GM12878 (cell line): ENCODE results near the gene PHF23. TPM values are rescaled to one million over a fixed set of nuclear protein-coding genes. Genes with fewer than 3 reads are reported as not detected.
A peak's percentile ranks its signal among the peaks of the same experiment; 100 is the strongest.

Source experiments
- ATAC-seq: fragments of 200-7000 bp; cut with Tn5 transposase; 3 replicates; pipeline ENCODE4 v1.9.1; 2020; ENCODE audit warnings: mild to moderate bottlenecking, moderate library complexity
- BruUV-seq: library from RNA; stranded (reverse); fragments of 400-500 nt; replicated peaks from 2 replicates; lab custom pipeline; 2021; lab: Mats Ljungman, UMichigan
- CTCF ChIA-PET: fragments of 300-600 bp; sonication (Branson Sonifier 250); formaldehyde crosslinking; extraction: SDS; loops from one replicate; lab custom pipeline; 2021; ENCODE audit warnings: inconsistent platforms; lab: Yijun Ruan, JAX
- POLR2A ChIA-PET: fragments of 350-600 bp; formaldehyde crosslinking; extraction: SDS; loops from one replicate; lab custom pipeline; 2021; ENCODE audit warnings: inconsistent platforms; lab: Charles Lee
- RAD21 ChIA-PET: fragments of 300-600 bp; sonication (Branson Sonifier 250); formaldehyde crosslinking; loops from one replicate; lab custom pipeline; 2023; ENCODE audit warnings: antibody characterized with exemption; ENCODE audit not compliant: unreplicated experiment; lab: Charles Lee
- SMC1A ChIA-PET: fragments of 300-600 bp; sonication (Branson Sonifier 250); formaldehyde crosslinking; loops from one replicate; lab custom pipeline; 2023; ENCODE audit not compliant: unreplicated experiment, uncharacterized antibody; lab: Charles Lee
- DNase-seq: peaks from one replicate; pipeline ENCODE4 v3.0.0-alpha.2; 2011; ENCODE audit warnings: low read depth, low spot score
- FAIRE-seq: peaks from 3 replicates; lab custom pipeline; 2011; peaks lifted over from hg19 to GRCh38; lab: Jason Lieb, UNC
- H2AFZ ChIP-seq: 2 replicates; pipeline ENCODE4 v1.6.0; 2011; ENCODE audit warnings: low read depth, low read length, control low read depth; ENCODE audit not compliant: control insufficient read depth
- H3K27ac ChIP-seq: 2 replicates; pipeline ENCODE4 v1.5.1; 2011; ENCODE audit warnings: control low read depth; ENCODE audit not compliant: control insufficient read depth, insufficient read depth
- H3K27me3 ChIP-seq, 2 experiments: replicated peaks in 1 of 2; 2 replicates each; pipeline versions ENCODE4 v1.6.0 to v1.6.1; 2011; ENCODE audit warnings: low read length in 1 of 2; ENCODE audit not compliant: control insufficient read depth in 2 of 2, insufficient read depth in 2 of 2
- H3K36me3 ChIP-seq, 2 experiments: 2 replicates each; pipeline ENCODE4 v1.5.1; 2011; ENCODE audit warnings: low read length in 1 of 2; ENCODE audit not compliant: control insufficient read depth in 2 of 2, insufficient read depth in 2 of 2
- H3K4me1 ChIP-seq: 2 replicates; pipeline ENCODE4 v1.6.1; 2011; ENCODE audit warnings: mild to moderate bottlenecking, low read length, moderate library complexity, mixed read lengths; ENCODE audit not compliant: control insufficient read depth, insufficient read depth
- H3K4me2 ChIP-seq: 2 replicates; pipeline ENCODE4 v1.6.0; 2011; ENCODE audit warnings: control low read depth; ENCODE audit not compliant: control insufficient read depth, insufficient read depth
- H3K4me3 ChIP-seq: fragments of 200-600 bp; sonication (generic); 2 replicates; pipeline ENCODE4 v1.5.1; 2016
- H3K79me2 ChIP-seq: 2 replicates; pipeline ENCODE4 v1.6.0; 2011; ENCODE audit warnings: low read length; ENCODE audit not compliant: control insufficient read depth, insufficient read depth
- H3K9ac ChIP-seq: 2 replicates; pipeline ENCODE4 v1.8.0; 2011; ENCODE audit warnings: low read length, control low read depth, mixed read lengths; ENCODE audit not compliant: control insufficient read depth, insufficient read depth
- H3K9me3 ChIP-seq: replicated peaks from 3 replicates; pipeline ENCODE4 v1.5.1; 2011; ENCODE audit warnings: mild to moderate bottlenecking, low read length; ENCODE audit not compliant: control insufficient read depth, insufficient read depth
- H4K20me1 ChIP-seq: 2 replicates; pipeline ENCODE4 v1.6.0; 2011; ENCODE audit not compliant: control insufficient read depth, insufficient read depth
- BCL11A ChIP-seq: IDR thresholded peaks from 2 replicates; pipeline ENCODE4 v1.6.1; 2011; ENCODE audit warnings: low read depth, low read length
- EP300 ChIP-seq, 2 experiments: fragments of 150-350 bp in 1 of 2; IDR thresholded peaks; 2 replicates each; pipeline ENCODE4 v1.6.1; 2011 to 2012; ENCODE audit warnings: low read depth in 2 of 2, low read length in 2 of 2, borderline replicate concordance in 1 of 2, improper control_type of control experiment in 1 of 2, inconsistent platforms in 1 of 2; ENCODE audit not compliant: control insufficient read depth in 1 of 2
- ESRRA ChIP-seq: IDR thresholded peaks from 2 replicates; pipeline ENCODE4 v1.6.1; 2012; ENCODE audit warnings: mild to moderate bottlenecking, low read length, improper control_type of control experiment
- GATAD2B ChIP-seq: fragments of 450-650 bp; conservative IDR thresholded peaks from 2 replicates; pipeline ENCODE4 v1.6.1; 2017; ENCODE audit warnings: low read depth, mild to moderate bottlenecking, moderate library complexity
- HSF1 ChIP-seq: fragments of 150-350 bp; IDR thresholded peaks from 2 replicates; pipeline ENCODE4 v1.6.1; 2014; ENCODE audit warnings: mild to moderate bottlenecking, low read depth, low read length
- JUND ChIP-seq: IDR thresholded peaks from 2 replicates; pipeline ENCODE4 v1.6.1; 2012; ENCODE audit warnings: low read depth, mild to moderate bottlenecking, low read length, improper control_type of control experiment, moderate library complexity
- PAX5 ChIP-seq: IDR thresholded peaks from 2 replicates; pipeline ENCODE4 v1.6.1; 2011; ENCODE audit warnings: low read depth, low read length, borderline replicate concordance
- WGBS: methylation state at CpG from one replicate; pipeline ENCODE4 v1.1.6; 2016; ENCODE audit warnings: low lambda C conversion rate; ENCODE audit not compliant: insufficient replicate concordance, insufficient coverage; ENCODE audit errors: missing lambda C conversion rate; 5-methylcytosine and 5-hydroxymethylcytosine counted together
- in situ Hi-C: fragments of 300-500 bp; cut with MboI; formaldehyde crosslinking; loops from 9 replicates; pipeline ENCODE4 v1.14.3; 2018; ENCODE audit warnings: mixed read lengths
- intact Hi-C: fragments of 100-400 bp; cut with micrococcal nuclease; formaldehyde crosslinking; loops from one replicate; pipeline ENCODE4 v1.14.2; 2022; ENCODE audit not compliant: unreplicated experiment
- polyA plus RNA-seq, 11 experiments: library from polyadenylated mRNA; depleted of rRNA in 4 of 11; unstranded in 6 of 11; stranded (reverse) in 5 of 11; fragments of >200 nt; fragmentation: Nextera tagmentation in 4 of 11; fragmentation: Illumina TruSeq in 1 of 11; extraction: Ambion mirVana in 4 of 11; extraction: Trizol in 1 of 11; gene quantifications; 1 replicate in 1 of 11; 2 replicates in 10 of 11; pipeline versions ENCODE4 v1.2.1 to v1.2.3, GENCODE V29; 2011 to 2016; ENCODE audit warnings: inconsistent platforms in 2 of 11, missing spikeins in 2 of 11, low read depth in 1 of 11
- total RNA-seq, 4 experiments: library from RNA; depleted of rRNA in 3 of 4; stranded (reverse); fragments of >200 nt in 3 of 4; fragmentation: Illumina TruSeq in 1 of 4; extraction: Trizol in 1 of 4; gene quantifications; 2 replicates each; pipeline versions ENCODE4 v1.2.1 to v1.2.3, GENCODE V29; 2013 to 2021
- TF ChIP-seq, protein P1 (sequence below): fragments of 450-650 bp; IDR thresholded peaks from 2 replicates; pipeline ENCODE4 v1.6.1; 2017; ENCODE audit warnings: low read depth, mild to moderate bottlenecking, moderate library complexity
- TF ChIP-seq, protein P2 (sequence below), 3 experiments: IDR thresholded peaks in 2 of 3; conservative IDR thresholded peaks in 1 of 3; 2 replicates each; pipeline ENCODE4 v1.5.1; 2011; ENCODE audit warnings: low read depth in 3 of 3, low read length in 3 of 3, mild to moderate bottlenecking in 3 of 3, control low read depth in 2 of 3, moderate library complexity in 2 of 3, inconsistent platforms in 1 of 3, mixed read lengths in 1 of 3; ENCODE audit not compliant: control insufficient read depth in 2 of 3, insufficient read depth in 1 of 3; ENCODE audit errors: extremely low read depth in 1 of 3
- TF ChIP-seq, protein P3 (sequence below): fragments of 450-650 bp; formaldehyde crosslinking; IDR thresholded peaks from 2 replicates; pipeline ENCODE4 v1.4.0; 2020; ENCODE audit warnings: mild to moderate bottlenecking, moderate library complexity

Gene PHF23
- total and polyA plus RNA-seq, 10 of the 15 experiments (the other 5 are each of a cell fraction or from before 2014, with no cell fraction given), result 8.2 to 84.8 (median 32.6) TPM

GRCh38 chr17:7215136-7215638 is 24.1 kb downstream of the PHF23 start (continued):
- TF ChIP-seq HSF1 (no peak), GATAD2B (no peak), JUND (no peak), EP300 (IDR thresholded peaks at IDR 0.05; ENCODE audit: borderline replicate concordance in 1 of 2, control insufficient read depth in 1 of 2, low read depth in 2 of 2, low read length in 2 of 2) (no peak)
- TF ChIP-seq, protein P1, sequence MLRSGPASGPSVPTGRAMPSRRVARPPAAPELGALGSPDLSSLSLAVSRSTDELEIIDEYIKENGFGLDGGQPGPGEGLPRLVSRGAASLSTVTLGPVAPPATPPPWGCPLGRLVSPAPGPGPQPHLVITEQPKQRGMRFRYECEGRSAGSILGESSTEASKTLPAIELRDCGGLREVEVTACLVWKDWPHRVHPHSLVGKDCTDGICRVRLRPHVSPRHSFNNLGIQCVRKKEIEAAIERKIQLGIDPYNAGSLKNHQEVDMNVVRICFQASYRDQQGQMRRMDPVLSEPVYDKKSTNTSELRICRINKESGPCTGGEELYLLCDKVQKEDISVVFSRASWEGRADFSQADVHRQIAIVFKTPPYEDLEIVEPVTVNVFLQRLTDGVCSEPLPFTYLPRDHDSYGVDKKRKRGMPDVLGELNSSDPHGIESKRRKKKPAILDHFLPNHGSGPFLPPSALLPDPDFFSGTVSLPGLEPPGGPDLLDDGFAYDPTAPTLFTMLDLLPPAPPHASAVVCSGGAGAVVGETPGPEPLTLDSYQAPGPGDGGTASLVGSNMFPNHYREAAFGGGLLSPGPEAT, result no peak

- Histone ChIP-seq H3K27me3 (no peaks in the 10 kb centered on the region), H3K4me1 (peaks cover 18% of the 10 kb centered on the region), H3K4me3 (peak overlapping the region; percentile 72), H3K36me3 (no peaks in the 10 kb centered on the region), H4K20me1 (no peaks in the 10 kb centered on the region), H2AFZ (peak overlapping the region; percentile 41), H3K9me3 (no peaks in the 10 kb centered on the region), H3K9ac (no peak overlapping the region), H3K79me2 (no peaks in the 10 kb centered on the region), H3K27ac (no peak overlapping the region; the same call in 1 of the 2 replicates), H3K4me2 (peak overlapping the region; percentile 89)
- FAIRE-seq, result peak; percentile 97
- RAD21 ChIA-PET, result interaction anchor here (0.6 to 0.9 kb wide), 5 partner anchors 28 to 297 kb away, joined by 3 to 4 read pairs (median 3); partner anchors contain the start of gene GABARAP
- peak; percentile 91 for ATAC-seq
- under 1% methylated on average over 38 of the region's 45 CpGs for WGBS
- BruUV-seq, result no TSS peak
- in situ Hi-C loops, result no loop called here
- SMC1A ChIA-PET, result interaction anchor here (0.5 to 1.6 kb wide), 2 partner anchors 37 to 58 kb away, joined by 4 read pairs; partner anchors contain the start of gene CTDNEP1
- peak; percentile 89 for DNase-seq
- intact Hi-C loops, result loop anchor here (1.0 to 5.0 kb wide), 4 partner anchors 9 to 83 kb away; partner anchors contain the start of genes ELP5 and PHF23
- CTCF ChIA-PET, result interaction anchor here (0.8 to 1.9 kb wide), 8 partner anchors 26 to 210 kb away, joined by 3 to 7 read pairs (median 4); partner anchors contain the start of genes ACAP1 and SLC2A4
- POLR2A ChIA-PET, result interaction anchor here (0.6 to 3.3 kb wide), 6 partner anchors 20 to 474 kb away, joined by 3 to 12 read pairs (median 4); partner anchors contain the start of genes DVL2, PHF23 and WRAP53
- TF ChIP-seq BCL11A (no peak), ESRRA (no peak), PAX5 (no peak)
- TF ChIP-seq, protein P2, sequence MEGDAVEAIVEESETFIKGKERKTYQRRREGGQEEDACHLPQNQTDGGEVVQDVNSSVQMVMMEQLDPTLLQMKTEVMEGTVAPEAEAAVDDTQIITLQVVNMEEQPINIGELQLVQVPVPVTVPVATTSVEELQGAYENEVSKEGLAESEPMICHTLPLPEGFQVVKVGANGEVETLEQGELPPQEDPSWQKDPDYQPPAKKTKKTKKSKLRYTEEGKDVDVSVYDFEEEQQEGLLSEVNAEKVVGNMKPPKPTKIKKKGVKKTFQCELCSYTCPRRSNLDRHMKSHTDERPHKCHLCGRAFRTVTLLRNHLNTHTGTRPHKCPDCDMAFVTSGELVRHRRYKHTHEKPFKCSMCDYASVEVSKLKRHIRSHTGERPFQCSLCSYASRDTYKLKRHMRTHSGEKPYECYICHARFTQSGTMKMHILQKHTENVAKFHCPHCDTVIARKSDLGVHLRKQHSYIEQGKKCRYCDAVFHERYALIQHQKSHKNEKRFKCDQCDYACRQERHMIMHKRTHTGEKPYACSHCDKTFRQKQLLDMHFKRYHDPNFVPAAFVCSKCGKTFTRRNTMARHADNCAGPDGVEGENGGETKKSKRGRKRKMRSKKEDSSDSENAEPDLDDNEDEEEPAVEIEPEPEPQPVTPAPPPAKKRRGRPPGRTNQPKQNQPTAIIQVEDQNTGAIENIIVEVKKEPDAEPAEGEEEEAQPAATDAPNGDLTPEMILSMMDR (IDR thresholded peaks at IDR 0.05 in 2 of 3, conservative IDR thresholded peaks at IDR 0.05 in 1 of 3; ENCODE audit: control insufficient read depth in 2 of 3, extremely low read depth in 1 of 3, insufficient read depth in 1 of 3, low read depth in 3 of 3, low read length in 3 of 3), result peak; percentile 56 to 59 (median 56); a peak in 5 of 6 replicates
- TF ChIP-seq, protein P3, sequence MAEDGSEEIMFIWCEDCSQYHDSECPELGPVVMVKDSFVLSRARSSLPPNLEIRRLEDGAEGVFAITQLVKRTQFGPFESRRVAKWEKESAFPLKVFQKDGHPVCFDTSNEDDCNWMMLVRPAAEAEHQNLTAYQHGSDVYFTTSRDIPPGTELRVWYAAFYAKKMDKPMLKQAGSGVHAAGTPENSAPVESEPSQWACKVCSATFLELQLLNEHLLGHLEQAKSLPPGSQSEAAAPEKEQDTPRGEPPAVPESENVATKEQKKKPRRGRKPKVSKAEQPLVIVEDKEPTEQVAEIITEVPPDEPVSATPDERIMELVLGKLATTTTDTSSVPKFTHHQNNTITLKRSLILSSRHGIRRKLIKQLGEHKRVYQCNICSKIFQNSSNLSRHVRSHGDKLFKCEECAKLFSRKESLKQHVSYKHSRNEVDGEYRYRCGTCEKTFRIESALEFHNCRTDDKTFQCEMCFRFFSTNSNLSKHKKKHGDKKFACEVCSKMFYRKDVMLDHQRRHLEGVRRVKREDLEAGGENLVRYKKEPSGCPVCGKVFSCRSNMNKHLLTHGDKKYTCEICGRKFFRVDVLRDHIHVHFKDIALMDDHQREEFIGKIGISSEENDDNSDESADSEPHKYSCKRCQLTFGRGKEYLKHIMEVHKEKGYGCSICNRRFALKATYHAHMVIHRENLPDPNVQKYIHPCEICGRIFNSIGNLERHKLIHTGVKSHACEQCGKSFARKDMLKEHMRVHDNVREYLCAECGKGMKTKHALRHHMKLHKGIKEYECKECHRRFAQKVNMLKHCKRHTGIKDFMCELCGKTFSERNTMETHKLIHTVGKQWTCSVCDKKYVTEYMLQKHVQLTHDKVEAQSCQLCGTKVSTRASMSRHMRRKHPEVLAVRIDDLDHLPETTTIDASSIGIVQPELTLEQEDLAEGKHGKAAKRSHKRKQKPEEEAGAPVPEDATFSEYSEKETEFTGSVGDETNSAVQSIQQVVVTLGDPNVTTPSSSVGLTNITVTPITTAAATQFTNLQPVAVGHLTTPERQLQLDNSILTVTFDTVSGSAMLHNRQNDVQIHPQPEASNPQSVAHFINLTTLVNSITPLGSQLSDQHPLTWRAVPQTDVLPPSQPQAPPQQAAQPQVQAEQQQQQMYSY (CRISPR knock-in tag), result no peak
Observed at GRCh38 chr17:7214300-7215135, 24.7 kb downstream of the PHF23 start.
